CD4-positive, alpha-beta T cell treated with Interleukin-6 at 100 ng/mL for 8 hours (primary cell): ENCODE data around the gene TRIM7.
"Not testable (repeated sequence)": the region's sequence is repeated elsewhere in the genome, so short reads cannot be mapped to it uniquely, and the experiment has no call there.

Experiments
- DNase-seq: peaks from one replicate; pipeline ENCODE4 v3.0.0-alpha.2; 2020; ENCODE audit warnings: mixed read lengths, low spot score

TRIM7 gene

GRCh38 chr5:181149806-181150733, 54.9 kb downstream of the TRIM7 start:
- DNase-seq = no peak

DNA sequence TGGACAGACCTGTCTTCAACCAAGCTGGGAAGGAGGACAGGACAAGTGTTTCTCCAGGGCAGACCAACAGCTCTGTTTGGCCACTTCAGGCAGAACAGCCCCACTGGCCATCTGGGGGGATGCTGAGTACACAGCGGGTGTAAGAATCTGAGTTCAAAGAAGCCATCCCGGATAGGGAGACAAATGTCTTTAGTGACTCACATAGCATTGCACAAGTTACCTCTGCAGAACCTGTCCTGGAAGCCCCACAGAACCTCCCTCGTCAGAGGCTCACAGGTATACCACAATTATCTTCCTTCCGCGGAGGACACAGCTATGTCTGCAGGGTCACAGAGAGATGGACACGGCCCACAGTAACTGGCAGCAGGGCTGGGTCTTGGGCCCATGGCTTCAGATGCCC, 55.6 kb downstream of the TRIM7 start:
- no peak for DNase-seq

- not testable (repeated sequence) for DNase-seq
Measured at GRCh38 chr5:181146927-181147636, 57.9 kb downstream of the TRIM7 start, which contains the start of gene OR2V2. OR2V2 (plus strand) TSS chr5:181147586; CDS start chr5:181154943, 7,357 bp downstream.

GRCh38 chr5:181145133-181145532, 59.9 kb downstream of the TRIM7 start:
- no peak for DNase-seq
